HG03521 (cell line): ENCODE measurements around the gene LRFN4.

Source experiments
- ATAC-seq: cut with Tn5 transposase; IDR thresholded peaks from one replicate; pipeline ENCODE4 v1.9.1; 2021; ENCODE audit warnings: mild to moderate bottlenecking, moderate library complexity; ENCODE audit not compliant: unreplicated experiment

LRFN4 gene

GRCh38 chr11:66870131-66870530 lies 13.3 kb downstream of the LRFN4 start:
- ATAC-seq: no peak

GRCh38 chr11:66870616-66871520 lies 14.0 kb downstream of the LRFN4 start:
- no peak for ATAC-seq

GRCh38 chr11:66871521-66871901 lies 14.6 kb downstream of the LRFN4 start:
- no peak for ATAC-seq

DNA sequence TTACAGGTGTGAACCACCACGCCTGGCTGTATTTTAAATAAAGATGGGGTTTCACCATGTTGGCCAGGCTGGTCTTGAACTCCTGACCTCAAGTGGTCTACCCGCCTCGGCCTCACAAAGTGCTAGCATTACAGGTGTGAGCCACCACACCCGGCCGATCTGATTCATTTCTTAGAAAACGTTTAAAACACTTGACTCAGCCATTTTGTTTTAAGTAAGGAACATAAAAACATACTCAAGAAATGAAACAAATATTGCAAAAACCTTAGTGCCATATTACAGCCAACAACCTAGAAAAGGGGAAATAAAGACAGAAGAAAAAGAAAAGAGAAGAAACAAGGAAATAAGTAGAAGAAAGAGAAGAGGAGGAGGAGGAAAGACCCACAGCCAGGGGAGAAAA lies 17.4 kb downstream of the LRFN4 start:
- no peak for ATAC-seq

GRCh38 chr11:66875378-66875777 lies 18.5 kb downstream of the LRFN4 start:
- ATAC-seq: no peak

DNA sequence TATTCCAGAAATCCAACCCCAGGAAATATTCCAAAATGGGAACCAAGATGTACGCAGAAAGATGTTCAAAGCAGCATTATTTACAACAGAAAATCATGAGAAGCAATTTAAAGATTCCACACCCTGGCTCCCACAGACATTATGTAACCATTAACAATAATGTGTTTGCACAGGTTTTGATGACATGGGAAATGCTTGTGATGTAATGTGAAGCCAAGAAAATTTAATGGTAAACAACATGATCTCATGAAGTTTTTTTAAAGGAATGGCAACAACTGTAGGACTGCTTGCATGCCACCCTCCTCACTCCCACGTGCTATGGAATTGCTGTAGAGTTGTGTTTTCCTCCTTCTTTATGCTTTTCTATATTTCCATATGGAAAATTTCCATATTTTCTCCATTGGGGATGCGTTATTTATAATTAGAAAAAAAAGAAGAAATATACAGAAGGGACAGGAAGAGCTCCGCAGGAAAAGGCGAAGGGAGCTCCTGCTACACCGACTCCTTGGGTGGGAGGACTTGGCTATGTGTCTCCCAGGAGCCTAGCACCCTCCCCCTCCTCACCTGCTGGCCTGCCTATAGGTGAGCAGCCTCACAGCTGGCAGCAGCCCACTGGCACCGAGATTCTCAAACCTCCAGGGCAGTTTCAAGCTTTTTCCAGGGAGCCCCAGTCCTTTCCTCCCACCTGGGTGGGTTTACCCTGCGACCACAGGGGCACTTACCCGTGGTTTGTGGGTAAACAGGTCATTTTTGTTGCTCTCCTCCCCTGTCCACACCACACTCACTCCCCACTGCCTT lies 20.9 kb downstream of the LRFN4 start:
- no peak for ATAC-seq

DNA sequence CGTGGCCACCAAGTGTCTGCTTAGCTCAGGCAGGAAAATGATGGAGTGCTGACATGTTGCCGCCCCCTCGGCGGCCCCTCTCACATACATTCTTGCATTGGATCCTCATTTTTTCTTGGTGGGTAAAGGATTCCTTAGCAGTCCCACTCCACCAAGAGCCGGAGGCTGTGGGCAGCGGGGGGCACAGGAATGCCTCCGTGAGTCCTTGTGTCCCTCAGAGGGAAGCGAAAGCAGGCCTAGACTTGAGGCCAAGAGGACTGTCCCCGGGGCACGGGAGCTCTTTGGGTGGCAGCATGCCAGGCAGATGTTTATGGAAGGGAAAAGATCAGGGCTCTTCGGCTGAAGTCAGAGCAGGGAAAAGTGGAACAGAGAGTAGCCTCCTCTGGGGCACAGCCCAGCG lies 21.6 kb downstream of the LRFN4 start:
- ATAC-seq: no peak

GRCh38 chr11:66879000-66879399 lies 22.1 kb downstream of the LRFN4 start:
- no peak for ATAC-seq

- ATAC-seq: no peak
These were observed 22.7 kb downstream of the LRFN4 start for GRCh38 chr11:66879583-66879982.

DNA sequence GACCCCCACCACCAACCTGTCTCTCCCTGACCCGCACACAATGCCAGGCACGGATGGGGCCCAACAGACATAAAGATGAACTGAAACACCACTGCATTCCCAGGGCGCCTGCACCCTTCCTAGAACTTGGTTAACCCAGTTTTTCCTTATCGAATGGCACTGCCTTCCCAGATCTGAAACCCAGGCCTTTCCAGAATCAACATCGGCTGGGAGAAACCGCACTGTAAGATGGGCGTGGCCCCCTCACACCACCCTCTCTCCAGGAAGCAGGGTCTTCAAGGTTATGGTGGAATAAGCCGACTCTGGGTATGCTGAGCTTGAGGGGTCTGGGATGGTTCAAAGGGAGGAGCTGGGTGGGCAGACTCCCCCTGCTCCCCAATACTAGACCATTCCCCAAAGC lies 23.1 kb downstream of the LRFN4 start:
- no peak for ATAC-seq

- no peak for ATAC-seq
These were observed 23.9 kb downstream of the LRFN4 start for GRCh38 chr11:66880496-66881450.

DNA sequence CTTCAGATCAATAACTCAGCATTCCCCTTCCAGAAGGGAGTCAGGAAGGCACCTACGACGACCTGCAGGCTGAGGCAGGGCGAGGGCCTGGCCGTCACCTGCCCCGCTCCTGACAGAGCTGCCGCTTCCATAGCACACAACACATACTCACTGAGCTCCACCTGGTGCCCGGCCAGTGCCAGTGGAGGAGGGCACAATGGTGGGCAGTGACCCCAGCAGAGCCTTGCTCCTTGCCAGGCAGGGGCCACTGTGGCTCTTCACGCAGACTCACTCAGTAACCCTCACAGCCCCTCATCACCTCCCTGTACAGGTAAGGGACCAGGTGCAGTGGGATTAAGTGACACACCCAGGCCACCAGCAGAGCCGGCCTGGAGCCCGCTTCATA lies 24.6 kb downstream of the LRFN4 start:
- ATAC-seq: no peak

GRCh38 chr11:66881927-66882452 lies 25.1 kb downstream of the LRFN4 start:
- no peak for ATAC-seq

GRCh38 chr11:66882561-66883015 lies 25.7 kb downstream of the LRFN4 start:
- no peak for ATAC-seq

DNA sequence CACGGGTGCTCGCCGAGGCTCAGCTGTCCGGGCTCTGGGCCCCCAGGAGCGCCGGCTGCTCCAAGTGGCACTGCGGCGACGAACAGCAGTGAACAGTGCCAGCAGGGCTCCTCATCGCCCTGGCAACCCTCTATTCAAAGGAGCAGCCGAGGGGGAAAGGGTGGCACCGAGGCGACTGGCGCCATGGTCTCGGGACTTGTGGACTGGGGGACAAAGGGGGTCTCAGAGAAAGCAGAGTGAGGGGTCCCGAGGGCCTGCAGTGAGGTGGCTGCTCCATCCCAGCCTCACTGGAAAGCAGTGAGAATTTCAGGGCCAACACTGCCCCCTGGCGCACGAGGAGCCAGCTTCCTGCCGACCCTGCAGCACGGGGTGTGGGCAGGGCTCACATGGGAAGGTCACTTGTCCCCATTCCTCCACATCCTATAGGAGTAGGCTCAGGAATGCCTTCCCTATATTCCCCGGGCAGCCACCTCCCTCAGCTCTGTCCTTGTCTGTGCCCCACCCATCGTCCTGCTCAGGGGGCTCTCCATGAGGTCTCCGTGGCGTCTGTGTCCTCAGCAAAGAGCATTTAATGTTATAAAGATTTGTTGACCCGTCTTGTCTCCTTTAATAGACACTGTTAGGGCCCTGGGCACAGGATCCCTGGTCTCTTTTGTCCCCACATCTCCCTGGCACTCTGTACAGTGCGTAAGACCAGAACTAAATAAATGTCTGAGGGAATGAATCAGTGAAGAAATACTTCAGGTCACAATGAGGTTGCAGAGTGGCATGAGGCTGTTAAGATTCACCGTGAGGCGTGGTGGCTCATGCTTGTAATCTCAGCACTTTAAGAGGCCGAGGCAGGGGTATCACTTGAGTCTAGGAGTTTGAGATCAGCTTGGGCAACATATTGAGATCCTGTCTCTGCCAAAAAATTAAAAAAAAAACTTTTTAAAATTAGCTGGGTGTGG lies 26.4 kb downstream of the LRFN4 start:
- no peak for ATAC-seq

GRCh38 chr11:66884443-66884842 lies 27.6 kb downstream of the LRFN4 start:
- no peak for ATAC-seq

DNA sequence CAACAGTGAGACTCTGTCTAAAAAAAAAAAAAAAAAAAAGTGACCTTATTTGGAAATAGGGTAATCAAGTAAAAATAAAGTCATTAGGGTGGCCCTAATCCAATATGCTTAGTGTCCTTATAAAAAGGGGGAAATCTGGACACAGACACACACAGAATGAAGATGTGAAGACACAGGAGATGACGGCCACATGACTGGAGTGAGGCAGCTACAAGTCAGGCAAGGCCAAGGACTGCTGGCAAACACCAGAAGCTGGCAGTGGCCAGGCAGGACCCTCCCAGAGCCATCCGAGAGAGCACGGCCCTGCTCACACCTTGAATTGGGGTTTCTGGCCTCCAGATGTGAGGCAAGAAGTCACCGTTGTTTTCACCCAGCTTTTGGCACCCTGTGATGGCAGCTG lies 28.6 kb downstream of the LRFN4 start:
- ATAC-seq: no peak

DNA sequence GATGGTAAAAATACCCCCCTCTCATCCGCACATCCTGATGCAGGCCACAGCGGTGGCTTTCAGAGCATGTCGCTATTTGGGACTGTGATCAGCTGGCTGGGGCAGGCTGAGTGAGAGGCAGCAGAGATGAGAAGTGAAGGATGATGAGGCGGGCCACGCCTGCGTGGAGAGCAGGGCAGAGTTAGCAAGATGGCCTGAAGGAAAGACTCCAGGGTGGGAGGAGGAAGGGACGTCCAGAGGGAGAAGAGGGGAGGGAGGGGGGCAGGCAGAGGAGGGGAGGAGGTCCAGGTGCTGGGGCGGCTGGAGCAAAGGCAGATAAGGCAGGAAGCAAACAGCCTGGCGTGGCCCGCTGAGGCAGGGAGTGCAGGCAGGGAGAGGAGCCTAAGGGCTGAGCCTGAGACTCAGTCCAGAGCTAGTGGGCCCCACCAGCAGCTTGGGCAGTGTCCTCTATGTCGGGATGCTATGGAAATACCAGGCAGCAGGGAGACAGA lies 29.1 kb downstream of the LRFN4 start:
- no peak for ATAC-seq

DNA sequence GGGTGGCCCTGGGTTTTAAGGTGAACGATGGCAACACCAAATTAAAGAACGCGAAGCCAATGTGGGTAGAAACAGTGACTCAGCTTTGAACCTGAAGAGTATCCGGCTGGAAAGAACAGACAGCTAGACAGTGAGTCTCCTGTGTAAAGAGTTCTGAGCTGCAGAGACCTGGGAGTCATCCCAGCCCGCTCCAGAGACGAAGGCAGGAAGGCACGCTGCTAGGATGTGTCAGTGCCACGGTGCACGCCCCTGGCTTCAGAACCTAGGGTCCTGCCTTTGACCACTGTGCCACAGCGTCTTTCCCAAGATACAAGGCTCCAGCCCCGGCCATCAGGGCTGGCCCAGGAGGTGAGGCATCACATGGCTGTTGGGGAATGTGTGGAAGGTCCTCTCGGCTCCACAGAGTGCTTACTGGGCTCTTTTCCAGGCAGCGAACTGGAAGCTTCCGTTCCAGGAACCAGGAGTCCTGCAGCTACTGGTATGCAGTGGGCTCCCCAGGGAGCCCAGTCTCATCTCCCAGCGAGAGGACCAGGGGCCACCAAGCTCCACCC lies 29.9 kb downstream of the LRFN4 start:
- ATAC-seq: no peak
